ENCODE measurements around the gene NDUFB5.

- no peak for TF ChIP-seq CTCF (IDR thresholded peaks at IDR 0.05)
- no peak for TF ChIP-seq EZH2 (IDR thresholded peaks at IDR 0.05; ENCODE audit: borderline replicate concordance, insufficient read depth, low read depth, low read length, poor library complexity, severe bottlenecking)
Observed at GRCh38 chr3:179661777-179662176, 57.2 kb downstream of the NDUFB5 start.
